GM06990 (cell line): ENCODE results near the gene INPP5A.

Experiments
- DNase-seq: peaks from one replicate; pipeline ENCODE4 v3.0.0-alpha.2; 2011; ENCODE audit not compliant: insufficient read length; ENCODE audit errors: extremely low read depth
- H3K27me3 ChIP-seq: replicated peaks from 2 replicates; pipeline ENCODE4 v1.6.0; 2011; ENCODE audit warnings: low read length; ENCODE audit not compliant: control insufficient read depth, insufficient read depth
- H3K36me3 ChIP-seq: 2 replicates; pipeline ENCODE4 v1.5.1; 2011; ENCODE audit warnings: low read length; ENCODE audit not compliant: control insufficient read depth, insufficient read depth
- H3K4me3 ChIP-seq: replicated peaks from 2 replicates; pipeline ENCODE4 v1.5.1; 2011; ENCODE audit warnings: low read depth, mild to moderate bottlenecking, control low read depth, low read length
- CTCF ChIP-seq: IDR thresholded peaks from 2 replicates; pipeline ENCODE4 v1.5.1; 2011; ENCODE audit warnings: low read length, control low read depth, mild to moderate bottlenecking, inconsistent platforms; ENCODE audit not compliant: insufficient read depth, poor library complexity, severe bottlenecking

The INPP5A gene

GRCh38 chr10:132714096-132714985 is 176.8 kb downstream of the INPP5A start:
- Histone ChIP-seq H3K36me3 (peaks cover 2% of the 10 kb centered on the region), H3K27me3 (no peaks in the 10 kb centered on the region), H3K4me3 (no peak overlapping the region)
- DNase-seq = no peak
- TF ChIP-seq CTCF = no peak

- no peak for DNase-seq
- Histone ChIP-seq H3K36me3 (peaks cover 2% of the 10 kb centered on the region), H3K27me3 (no peaks in the 10 kb centered on the region), H3K4me3 (no peak overlapping the region)
- no peak for TF ChIP-seq CTCF
Measured at GRCh38 chr10:132714986-132715775, 177.6 kb downstream of the INPP5A start.

GRCh38 chr10:132715776-132716680 is 178.4 kb downstream of the INPP5A start:
- TF ChIP-seq CTCF = no peak
- Histone ChIP-seq H3K36me3 (peaks cover 2% of the 10 kb centered on the region), H3K27me3 (no peaks in the 10 kb centered on the region), H3K4me3 (no peak overlapping the region)
- no peak for DNase-seq

DNA sequence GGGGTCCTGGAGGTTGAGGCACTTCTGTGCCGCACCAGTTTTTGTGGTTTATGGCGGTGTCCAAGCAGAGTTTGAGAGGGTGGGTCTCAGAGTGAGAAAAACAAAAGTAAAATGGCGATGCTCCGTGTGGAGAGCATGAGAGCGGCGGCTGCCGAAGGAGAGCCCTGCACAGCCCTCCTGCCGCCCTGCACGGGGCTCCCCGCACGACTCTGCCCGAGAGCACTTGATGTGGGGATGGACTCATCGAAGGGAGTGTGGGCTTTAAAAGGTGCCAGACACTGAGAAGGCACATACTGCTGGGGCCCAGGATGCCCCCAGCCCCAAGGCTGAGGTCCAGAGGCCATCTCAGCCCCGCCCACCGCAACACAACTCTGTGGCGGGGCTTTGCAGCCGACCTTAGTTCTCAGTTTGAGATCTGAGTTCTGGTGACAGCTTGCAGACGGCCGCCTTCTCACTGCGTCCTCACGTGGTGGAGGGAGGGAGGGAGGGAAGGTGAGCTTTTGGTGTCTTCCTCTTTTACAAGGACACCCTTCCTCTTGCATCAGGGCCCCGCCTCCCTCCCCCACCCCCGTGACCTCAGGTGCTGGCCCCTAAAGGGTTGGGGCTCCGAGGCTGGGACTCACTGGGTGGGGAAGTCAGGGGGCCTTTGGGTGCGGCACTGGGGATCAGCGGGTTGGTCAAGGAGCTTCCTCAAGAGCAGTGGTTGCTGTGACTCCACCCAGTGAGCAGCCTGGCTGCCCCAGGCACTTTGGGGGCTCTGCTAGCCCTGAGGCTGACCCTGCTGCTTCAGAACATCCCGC is 179.3 kb downstream of the INPP5A start:
- DNase-seq = no peak
- TF ChIP-seq CTCF = no peak
- H3K36me3 ChIP-seq = peaks cover 2% of the 10 kb centered on the region
- H3K4me3 ChIP-seq = no peak overlapping the region
- no peaks in the 10 kb centered on the region for H3K27me3 ChIP-seq

DNA sequence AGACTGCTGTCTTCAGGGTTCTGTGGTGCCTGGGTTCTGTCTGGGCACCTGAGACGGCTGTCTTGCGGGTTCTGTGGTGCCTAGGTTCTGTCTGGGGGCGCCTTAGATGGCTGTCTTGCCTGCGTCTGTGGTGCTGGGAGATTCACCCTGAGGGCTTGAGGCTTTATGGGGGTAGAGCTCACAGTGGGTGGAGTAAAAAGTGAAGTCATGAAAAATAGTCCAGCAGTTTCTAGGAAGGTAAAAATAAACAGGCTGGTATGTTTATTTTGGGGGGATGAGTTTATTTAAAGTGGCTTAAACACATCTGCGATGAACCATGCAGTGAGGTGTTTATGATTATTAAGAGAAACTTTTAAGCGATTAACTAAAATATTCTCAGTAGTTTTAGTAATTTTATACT is 184.1 kb downstream of the INPP5A start:
- Histone ChIP-seq H3K27me3 (no peaks in the 10 kb centered on the region), H3K36me3 (no peaks in the 10 kb centered on the region; the same call in 1 of the 2 replicates), H3K4me3 (no peak overlapping the region)
- no peak for DNase-seq
- no peak for TF ChIP-seq CTCF
